Measurements from ENCODE around the gene NADSYN1. TPM values are rescaled to one million over a fixed set of nuclear protein-coding genes. Genes with fewer than 3 reads are reported as not detected.

The NADSYN1 gene
- total and polyA plus RNA-seq, 8 donors, result 18.4 to 77.3 (median 29.4) TPM

GRCh38 chr11:71456831-71457230, 3.8 kb downstream of the NADSYN1 start:
- no peak for TF ChIP-seq CTCF (IDR thresholded peaks at IDR 0.05)
- Histone ChIP-seq H3K36me3 (peaks cover 0 to 43% (median 0%) of the 10 kb centered on the region in 3 donors), H3K9me3 (no peaks in the 10 kb centered on the region), H3K27me3 (no peaks in the 10 kb centered on the region), H3K27ac (no peak overlapping the region), H3K4me3 (no peak overlapping the region), H3K4me1 (peaks cover 0 to 10% (median 0%) of the 10 kb centered on the region in 3 donors)
- WGBS, 2 donors, result 90 to 94% methylated on average over 10 of the region's 10 CpGs
- DNase-seq, result peak in 1 of 6 donors; percentile 37
- intact Hi-C loops (cut with DNase I), result no loop called here
- ATAC-seq, result no peak
- FAIRE-seq, result no peak

GRCh38 chr11:71458146-71459070, 5.4 kb downstream of the NADSYN1 start:
- 93 to 94% methylated on average over 26 of the region's 26 CpGs for WGBS, 2 donors
- DNase-seq (peak in 1 of 6 donors; percentile 33), FAIRE-seq (no peak), ATAC-seq (no peak)
- no peak for TF ChIP-seq CTCF (IDR thresholded peaks at IDR 0.05)
- intact Hi-C loops (cut with DNase I), result no loop called here
- no peak overlapping the region for H3K27ac ChIP-seq
- no peaks in the 10 kb centered on the region for H3K9me3 ChIP-seq
- H3K4me3 ChIP-seq, result no peak overlapping the region
- H3K27me3 ChIP-seq, result no peaks in the 10 kb centered on the region
- peaks cover 0 to 50% (median 0%) of the 10 kb centered on the region in 3 donors for H3K36me3 ChIP-seq
- H3K4me1 ChIP-seq, result peaks cover 0 to 10% (median 0%) of the 10 kb centered on the region in 3 donors

GRCh38 chr11:71459076-71459766, 6.2 kb downstream of the NADSYN1 start:
- 93% methylated on average over 23 of the region's 23 CpGs for WGBS, 2 donors
- no peaks in the 10 kb centered on the region for H3K27me3 ChIP-seq
- peaks cover 0 to 56% (median 0%) of the 10 kb centered on the region in 3 donors for H3K36me3 ChIP-seq
- H3K9me3 ChIP-seq, result no peaks in the 10 kb centered on the region
- ATAC-seq (no peak), FAIRE-seq (no peak), DNase-seq (peak in 1 of 6 donors; percentile 28)
- no peak for TF ChIP-seq CTCF (IDR thresholded peaks at IDR 0.05)
- H3K4me3 ChIP-seq, result no peak overlapping the region
- peaks cover 0 to 5% (median 0%) of the 10 kb centered on the region in 3 donors for H3K4me1 ChIP-seq
- intact Hi-C loops (cut with DNase I), result no loop called here
- no peak overlapping the region for H3K27ac ChIP-seq

- Histone ChIP-seq H3K27ac (no peak overlapping the region), H3K9me3 (no peaks in the 10 kb centered on the region), H3K27me3 (no peaks in the 10 kb centered on the region), H3K4me1 (no peaks in the 10 kb centered on the region), H3K36me3 (peaks cover 0 to 56% (median 0%) of the 10 kb centered on the region in 3 donors), H3K4me3 (no peak overlapping the region)
- DNase-seq, result peak in 1 of 6 donors; percentile 30
- FAIRE-seq, result no peak
- ATAC-seq, result no peak
- no peak for TF ChIP-seq CTCF (IDR thresholded peaks at IDR 0.05)
- intact Hi-C loops (cut with DNase I), result loop anchor here in 1 of 3 donors (10.0 kb wide), 1 partner anchor 65 kb away; the partner anchor contains the start of gene KRTAP5-7
- 73 to 82% methylated on average over 11 of the region's 11 CpGs for WGBS, 2 donors
Observed at GRCh38 chr11:71459767-71460320, 6.8 kb downstream of the NADSYN1 start.
